ENCODE results near the gene ANGPTL4.
"Not testable (repeated sequence)": the region's sequence is repeated elsewhere in the genome, so short reads cannot be mapped to it uniquely, and the experiment has no call there.

DNA sequence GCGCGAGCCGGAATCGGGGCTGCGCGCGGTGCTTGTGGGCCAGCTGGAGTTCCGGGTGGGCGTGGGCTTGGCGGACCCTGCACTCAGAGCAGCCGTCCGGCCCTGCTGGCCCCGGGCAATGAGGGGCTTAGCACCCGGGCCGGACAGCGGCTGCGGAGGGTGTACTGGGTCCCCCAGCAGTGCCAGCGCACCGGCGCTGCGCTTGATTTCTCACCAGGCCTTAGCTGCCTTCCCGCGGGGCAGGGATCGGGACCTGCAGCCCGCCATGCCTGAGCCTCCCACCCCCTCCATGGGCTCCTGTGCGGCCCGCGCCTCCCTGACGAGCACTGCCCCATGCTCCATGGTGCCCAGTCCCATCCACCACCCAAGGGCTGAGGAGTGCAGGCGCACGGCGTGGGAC, 11.8 kb downstream of the ANGPTL4 start:
- TF ChIP-seq, protein P1, sequence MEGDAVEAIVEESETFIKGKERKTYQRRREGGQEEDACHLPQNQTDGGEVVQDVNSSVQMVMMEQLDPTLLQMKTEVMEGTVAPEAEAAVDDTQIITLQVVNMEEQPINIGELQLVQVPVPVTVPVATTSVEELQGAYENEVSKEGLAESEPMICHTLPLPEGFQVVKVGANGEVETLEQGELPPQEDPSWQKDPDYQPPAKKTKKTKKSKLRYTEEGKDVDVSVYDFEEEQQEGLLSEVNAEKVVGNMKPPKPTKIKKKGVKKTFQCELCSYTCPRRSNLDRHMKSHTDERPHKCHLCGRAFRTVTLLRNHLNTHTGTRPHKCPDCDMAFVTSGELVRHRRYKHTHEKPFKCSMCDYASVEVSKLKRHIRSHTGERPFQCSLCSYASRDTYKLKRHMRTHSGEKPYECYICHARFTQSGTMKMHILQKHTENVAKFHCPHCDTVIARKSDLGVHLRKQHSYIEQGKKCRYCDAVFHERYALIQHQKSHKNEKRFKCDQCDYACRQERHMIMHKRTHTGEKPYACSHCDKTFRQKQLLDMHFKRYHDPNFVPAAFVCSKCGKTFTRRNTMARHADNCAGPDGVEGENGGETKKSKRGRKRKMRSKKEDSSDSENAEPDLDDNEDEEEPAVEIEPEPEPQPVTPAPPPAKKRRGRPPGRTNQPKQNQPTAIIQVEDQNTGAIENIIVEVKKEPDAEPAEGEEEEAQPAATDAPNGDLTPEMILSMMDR (IDR thresholded peaks at IDR 0.05; ENCODE audit: low read length) = not testable (repeated sequence)
- TF ChIP-seq EZH2 (IDR thresholded peaks at IDR 0.05; ENCODE audit: borderline replicate concordance, low read length) = not testable (repeated sequence)
